Measurements from ENCODE around the gene KCNK3. TPM values are rescaled to one million over a fixed set of nuclear protein-coding genes. Genes with fewer than 3 reads are reported as not detected.

The KCNK3 gene
- total RNA-seq, 2 experiments from 2014 or later, result not detected

GRCh38 chr2:26721115-26722032 is 28.9 kb downstream of the KCNK3 start:
- no peaks in the 10 kb centered on the region for H4K20me1 ChIP-seq (ENCODE audit: insufficient read depth, low read length)
- CTCF ChIA-PET (ENCODE audit: unreplicated experiment), result no interaction called here
- no peak overlapping the region for H3K27ac ChIP-seq (ENCODE audit: low read depth, low read length, poor library complexity, severe bottlenecking)
- BruUV-seq (replicated peaks), result no TSS peak
- no peaks in the 10 kb centered on the region for H3K4me1 ChIP-seq (ENCODE audit: insufficient read depth, low read length, poor library complexity, severe bottlenecking)
- H3K4me3 ChIP-seq (ENCODE audit: low read depth, low read length, poor library complexity, severe bottlenecking), result no peak overlapping the region
- DNase-seq (ENCODE audit: low spot score), result no peak
- H3K9me3 ChIP-seq (ENCODE audit: low read length), result no peaks in the 10 kb centered on the region
- no peaks in the 10 kb centered on the region for H3K36me3 ChIP-seq (ENCODE audit: insufficient read depth, low read length)
- TF ChIP-seq CTCF (conservative IDR thresholded peaks at IDR 0.05; ENCODE audit: low read length), result no peak
- no peak for TF ChIP-seq EZH2phosphoT487 (IDR thresholded peaks at IDR 0.05; ENCODE audit: borderline replicate concordance, low read depth, low read length)
- POLR2A ChIA-PET, result no interaction called here
- intact Hi-C loops (cut with micrococcal nuclease; ENCODE audit: unreplicated experiment), result no loop called here
- no peaks in the 10 kb centered on the region for H3K79me2 ChIP-seq (ENCODE audit: insufficient read depth, low read depth, low read length)
- no peaks in the 10 kb centered on the region for H3K9me2 ChIP-seq (ENCODE audit: insufficient read depth, low read length)
- H2AFZ ChIP-seq (ENCODE audit: low read length), result no peak overlapping the region
- H3K4me2 ChIP-seq (ENCODE audit: low read length), result no peak overlapping the region

GRCh38 chr2:26722328-26722727 is 29.8 kb downstream of the KCNK3 start:
- H2AFZ ChIP-seq (ENCODE audit: low read length), result no peak overlapping the region
- TF ChIP-seq CTCF (conservative IDR thresholded peaks at IDR 0.05; ENCODE audit: low read length), result no peak
- H3K79me2 ChIP-seq (ENCODE audit: insufficient read depth, low read depth, low read length), result no peaks in the 10 kb centered on the region
- intact Hi-C loops (cut with micrococcal nuclease; ENCODE audit: unreplicated experiment), result no loop called here
- H3K4me1 ChIP-seq (ENCODE audit: insufficient read depth, low read length, poor library complexity, severe bottlenecking), result no peaks in the 10 kb centered on the region
- no peaks in the 10 kb centered on the region for H3K36me3 ChIP-seq (ENCODE audit: insufficient read depth, low read length)
- H4K20me1 ChIP-seq (ENCODE audit: insufficient read depth, low read length), result no peaks in the 10 kb centered on the region
- POLR2A ChIA-PET, result no interaction called here
- CTCF ChIA-PET (ENCODE audit: unreplicated experiment), result no interaction called here
- no TSS peak for BruUV-seq (replicated peaks)
- H3K27ac ChIP-seq (ENCODE audit: low read depth, low read length, poor library complexity, severe bottlenecking), result no peak overlapping the region
- H3K9me3 ChIP-seq (ENCODE audit: low read length), result no peaks in the 10 kb centered on the region
- no peak for DNase-seq (ENCODE audit: low spot score)
- H3K4me2 ChIP-seq (ENCODE audit: low read length), result no peak overlapping the region
- no peaks in the 10 kb centered on the region for H3K9me2 ChIP-seq (ENCODE audit: insufficient read depth, low read length)
- H3K4me3 ChIP-seq (ENCODE audit: low read depth, low read length, poor library complexity, severe bottlenecking), result no peak overlapping the region

- no peak for DNase-seq (ENCODE audit: low spot score)
- intact Hi-C loops (cut with micrococcal nuclease; ENCODE audit: unreplicated experiment), result no loop called here
- no peak overlapping the region for H3K4me2 ChIP-seq (ENCODE audit: low read length)
- CTCF ChIA-PET (ENCODE audit: unreplicated experiment), result no interaction called here
- no peaks in the 10 kb centered on the region for H3K36me3 ChIP-seq (ENCODE audit: insufficient read depth, low read length)
- TF ChIP-seq EZH2phosphoT487 (IDR thresholded peaks at IDR 0.05; ENCODE audit: borderline replicate concordance, low read depth, low read length) (no peak), CTCF (conservative IDR thresholded peaks at IDR 0.05; ENCODE audit: low read length) (no peak)
- no peak overlapping the region for H2AFZ ChIP-seq (ENCODE audit: low read length)
- H3K4me3 ChIP-seq (ENCODE audit: low read depth, low read length, poor library complexity, severe bottlenecking), result no peak overlapping the region
- POLR2A ChIA-PET, result interaction anchor here (0.5 kb wide), 1 partner anchor 14 kb away, joined by 4 read pairs; no protein-coding TSS in a partner anchor
- H4K20me1 ChIP-seq (ENCODE audit: insufficient read depth, low read length), result no peaks in the 10 kb centered on the region
- H3K27ac ChIP-seq (ENCODE audit: low read depth, low read length, poor library complexity, severe bottlenecking), result no peak overlapping the region
- no peaks in the 10 kb centered on the region for H3K9me3 ChIP-seq (ENCODE audit: low read length)
- H3K9me2 ChIP-seq (ENCODE audit: insufficient read depth, low read length), result no peaks in the 10 kb centered on the region
- H3K4me1 ChIP-seq (ENCODE audit: insufficient read depth, low read length, poor library complexity, severe bottlenecking), result no peaks in the 10 kb centered on the region
- H3K79me2 ChIP-seq (ENCODE audit: insufficient read depth, low read depth, low read length), result no peaks in the 10 kb centered on the region
- no TSS peak for BruUV-seq (replicated peaks)
These were observed 30.4 kb downstream of the KCNK3 start for GRCh38 chr2:26722911-26723310.
